Measurements from ENCODE around the gene CPSF6.

DNA sequence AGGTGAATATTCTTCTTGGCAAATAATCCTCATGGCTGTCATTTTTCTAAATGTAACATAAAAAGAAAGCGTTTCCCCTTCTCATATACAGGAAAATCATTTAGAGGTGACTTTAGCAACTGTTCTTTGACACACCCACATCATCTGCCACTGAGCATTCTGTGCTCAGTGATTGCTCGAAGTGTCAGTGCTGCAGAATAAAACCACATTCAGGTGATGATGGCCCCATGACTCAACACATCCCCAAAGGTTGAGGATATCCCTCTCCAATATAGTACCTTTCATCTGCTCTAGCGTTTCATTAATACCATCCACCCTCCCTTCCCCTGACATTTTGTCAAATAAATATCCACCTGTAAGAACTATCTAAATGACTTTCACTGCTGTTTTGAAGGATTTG, 28.7 kb upstream of the CPSF6 start:
- TF ChIP-seq ZBTB33 (IDR thresholded peaks at IDR 0.05; ENCODE audit: extremely low read depth, insufficient replicate concordance, low read length) (no peak), POLR2AphosphoS5 (IDR thresholded peaks at IDR 0.05; ENCODE audit: low read depth, low read length) (no peak), ZNF274 (IDR thresholded peaks at IDR 0.05; ENCODE audit: low read depth, low read length) (no peak), EZH2 (IDR thresholded peaks at IDR 0.05) (no peak), SIN3A (IDR thresholded peaks at IDR 0.05; ENCODE audit: low read depth) (no peak), REST (IDR thresholded peaks at IDR 0.05; ENCODE audit: low read depth) (no peak), YY1 (IDR thresholded peaks at IDR 0.05; ENCODE audit: extremely low read depth, insufficient replicate concordance, low read depth, low read length) (no peak), POLR2A (IDR thresholded peaks at IDR 0.05; ENCODE audit: borderline replicate concordance, extremely low read depth, insufficient read depth, insufficient read length) (no peak), RAD21 (IDR thresholded peaks at IDR 0.05; ENCODE audit: low read depth) (no peak), CEBPB (IDR thresholded peaks at IDR 0.05; ENCODE audit: low read depth) (no peak), EGR1 (IDR thresholded peaks at IDR 0.05; ENCODE audit: low read depth) (no peak)
- TF ChIP-seq, protein P1, sequence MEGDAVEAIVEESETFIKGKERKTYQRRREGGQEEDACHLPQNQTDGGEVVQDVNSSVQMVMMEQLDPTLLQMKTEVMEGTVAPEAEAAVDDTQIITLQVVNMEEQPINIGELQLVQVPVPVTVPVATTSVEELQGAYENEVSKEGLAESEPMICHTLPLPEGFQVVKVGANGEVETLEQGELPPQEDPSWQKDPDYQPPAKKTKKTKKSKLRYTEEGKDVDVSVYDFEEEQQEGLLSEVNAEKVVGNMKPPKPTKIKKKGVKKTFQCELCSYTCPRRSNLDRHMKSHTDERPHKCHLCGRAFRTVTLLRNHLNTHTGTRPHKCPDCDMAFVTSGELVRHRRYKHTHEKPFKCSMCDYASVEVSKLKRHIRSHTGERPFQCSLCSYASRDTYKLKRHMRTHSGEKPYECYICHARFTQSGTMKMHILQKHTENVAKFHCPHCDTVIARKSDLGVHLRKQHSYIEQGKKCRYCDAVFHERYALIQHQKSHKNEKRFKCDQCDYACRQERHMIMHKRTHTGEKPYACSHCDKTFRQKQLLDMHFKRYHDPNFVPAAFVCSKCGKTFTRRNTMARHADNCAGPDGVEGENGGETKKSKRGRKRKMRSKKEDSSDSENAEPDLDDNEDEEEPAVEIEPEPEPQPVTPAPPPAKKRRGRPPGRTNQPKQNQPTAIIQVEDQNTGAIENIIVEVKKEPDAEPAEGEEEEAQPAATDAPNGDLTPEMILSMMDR (IDR thresholded peaks at IDR 0.05 in 2 of 3, conservative IDR thresholded peaks at IDR 0.05 in 1 of 3; ENCODE audit: borderline replicate concordance in 1 of 3, insufficient read depth in 1 of 3, low read depth in 2 of 3, low read length in 2 of 3), result no peak
- TF ChIP-seq, protein P2, sequence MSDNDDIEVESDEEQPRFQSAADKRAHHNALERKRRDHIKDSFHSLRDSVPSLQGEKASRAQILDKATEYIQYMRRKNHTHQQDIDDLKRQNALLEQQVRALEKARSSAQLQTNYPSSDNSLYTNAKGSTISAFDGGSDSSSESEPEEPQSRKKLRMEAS (IDR thresholded peaks at IDR 0.05), result no peak
